ENCODE data around the gene ENKD1.
"Not testable (repeated sequence)": the region's sequence is repeated elsewhere in the genome, so short reads cannot be mapped to it uniquely, and the experiment has no call there.

The ENKD1 gene

GRCh38 chr16:67699265-67699664 is 32.7 kb upstream of the ENKD1 start:
- no peak for TF ChIP-seq CTCF (IDR thresholded peaks at IDR 0.05; ENCODE audit: low read depth, low read length)
- in situ Hi-C loops (cut with HindIII; ENCODE audit: low sequenced_read_pairs), result no loop called here
- no peak overlapping the region for H3K4me3 ChIP-seq (ENCODE audit: low read depth, low read length)
- no peak for DNase-seq (ENCODE audit: low read depth, low spot score)

DNA sequence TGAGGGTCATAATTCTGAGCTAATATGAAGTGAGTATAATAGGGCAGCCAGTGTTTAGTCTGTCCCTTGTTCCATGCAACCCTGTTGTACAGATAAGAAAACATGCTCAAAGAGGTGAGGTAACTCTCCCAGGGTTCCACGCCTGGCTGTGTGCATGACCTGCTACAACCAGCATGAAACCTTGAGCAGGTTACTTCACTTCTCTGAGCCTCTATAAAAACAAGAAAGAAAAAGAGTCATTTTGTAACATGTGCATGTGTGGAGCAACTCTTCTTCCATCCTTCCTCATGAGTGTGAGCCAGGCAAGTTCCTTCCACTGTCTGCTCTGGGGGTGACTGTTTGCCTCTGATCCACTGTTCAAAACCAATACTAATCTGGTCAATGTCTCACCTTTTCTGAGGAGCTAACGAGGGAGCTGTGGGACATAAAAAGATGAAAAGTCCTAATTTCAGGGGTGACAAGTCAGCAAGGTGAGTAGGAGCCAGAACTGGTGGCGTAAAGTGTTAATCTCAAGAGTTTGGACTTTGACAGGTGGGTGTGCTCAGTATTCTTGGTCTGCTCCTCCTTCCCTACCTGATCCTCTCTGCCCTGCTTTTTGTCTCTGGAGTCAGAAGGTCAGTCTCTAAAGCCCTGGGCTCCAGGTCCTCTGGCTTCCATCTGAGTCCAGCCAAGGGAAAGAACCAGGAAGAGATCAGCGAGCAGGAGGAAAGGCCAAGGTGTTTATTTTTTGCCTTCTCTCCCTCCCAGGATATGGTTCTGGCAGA is 31.1 kb upstream of the ENKD1 start:
- TF ChIP-seq CTCF (IDR thresholded peaks at IDR 0.05; ENCODE audit: low read depth, low read length), result no peak
- H3K4me3 ChIP-seq (ENCODE audit: low read depth, low read length), result no peak overlapping the region
- in situ Hi-C loops (cut with HindIII; ENCODE audit: low sequenced_read_pairs), result no loop called here
- DNase-seq (ENCODE audit: low read depth, low spot score), result no peak

DNA sequence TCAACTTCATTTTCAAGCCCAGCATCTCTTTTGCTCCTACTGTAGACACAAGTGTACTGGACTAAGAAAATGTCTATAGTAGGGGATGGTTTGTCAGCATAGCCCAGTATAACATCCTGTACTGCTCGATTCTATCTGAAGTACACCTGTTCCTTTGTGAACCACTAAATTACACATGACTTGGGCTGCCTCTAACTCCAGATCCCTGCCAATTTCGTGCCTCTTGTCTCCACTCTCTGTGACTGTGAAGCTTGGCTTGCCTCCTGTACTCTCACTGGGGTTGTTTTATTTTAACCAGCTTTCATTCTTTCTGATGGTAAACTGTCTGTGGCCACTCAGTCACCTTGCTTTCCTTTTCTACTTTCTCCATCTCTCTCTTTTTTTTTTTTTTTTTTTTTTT is 28.1 kb upstream of the ENKD1 start:
- no peak overlapping the region for H3K4me3 ChIP-seq (ENCODE audit: low read depth, low read length)
- no peak for DNase-seq (ENCODE audit: low read depth, low spot score)
- TF ChIP-seq CTCF (IDR thresholded peaks at IDR 0.05; ENCODE audit: low read depth, low read length), result no peak
- in situ Hi-C loops (cut with HindIII; ENCODE audit: low sequenced_read_pairs), result no loop called here

DNA sequence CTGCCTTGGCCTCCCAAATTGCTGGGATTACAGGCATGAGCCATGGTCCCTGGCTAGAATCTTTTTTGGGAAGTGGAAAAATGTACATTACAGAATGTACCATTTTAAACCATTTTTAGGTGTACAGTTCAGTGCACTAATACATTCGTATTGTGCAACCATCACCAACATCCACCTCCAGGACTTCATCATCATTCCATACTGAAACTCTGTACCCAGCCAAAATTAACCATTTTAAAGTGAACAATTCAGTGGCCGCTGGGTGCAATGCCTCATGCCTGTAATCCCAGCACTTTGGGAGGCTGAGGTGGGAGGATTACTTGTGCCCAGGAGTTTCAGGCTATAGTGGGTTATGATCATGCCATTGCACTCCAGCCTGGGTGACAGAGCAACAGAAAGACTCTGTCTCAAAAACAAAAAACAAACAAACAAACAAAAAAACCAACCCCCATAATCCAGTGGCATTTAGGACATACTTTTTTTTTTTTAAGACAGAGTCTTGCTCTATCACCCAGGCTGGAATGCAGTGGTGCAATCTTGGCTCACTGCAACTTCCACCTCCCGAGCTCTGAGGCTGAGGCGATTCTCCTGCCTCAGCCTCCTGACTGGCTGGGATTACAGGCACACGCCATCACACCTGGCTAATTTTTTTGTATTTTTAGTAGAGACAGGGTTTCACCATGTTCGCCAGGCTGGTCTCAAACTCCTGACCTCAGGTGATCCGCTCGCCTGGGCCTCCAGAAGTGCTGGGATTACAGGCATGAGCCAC is 27.2 kb upstream of the ENKD1 start:
- H3K4me3 ChIP-seq (ENCODE audit: low read depth, low read length); DNase-seq (ENCODE audit: low read depth, low spot score); in situ Hi-C loops (cut with HindIII; ENCODE audit: low sequenced_read_pairs): not testable (repeated sequence)

DNA sequence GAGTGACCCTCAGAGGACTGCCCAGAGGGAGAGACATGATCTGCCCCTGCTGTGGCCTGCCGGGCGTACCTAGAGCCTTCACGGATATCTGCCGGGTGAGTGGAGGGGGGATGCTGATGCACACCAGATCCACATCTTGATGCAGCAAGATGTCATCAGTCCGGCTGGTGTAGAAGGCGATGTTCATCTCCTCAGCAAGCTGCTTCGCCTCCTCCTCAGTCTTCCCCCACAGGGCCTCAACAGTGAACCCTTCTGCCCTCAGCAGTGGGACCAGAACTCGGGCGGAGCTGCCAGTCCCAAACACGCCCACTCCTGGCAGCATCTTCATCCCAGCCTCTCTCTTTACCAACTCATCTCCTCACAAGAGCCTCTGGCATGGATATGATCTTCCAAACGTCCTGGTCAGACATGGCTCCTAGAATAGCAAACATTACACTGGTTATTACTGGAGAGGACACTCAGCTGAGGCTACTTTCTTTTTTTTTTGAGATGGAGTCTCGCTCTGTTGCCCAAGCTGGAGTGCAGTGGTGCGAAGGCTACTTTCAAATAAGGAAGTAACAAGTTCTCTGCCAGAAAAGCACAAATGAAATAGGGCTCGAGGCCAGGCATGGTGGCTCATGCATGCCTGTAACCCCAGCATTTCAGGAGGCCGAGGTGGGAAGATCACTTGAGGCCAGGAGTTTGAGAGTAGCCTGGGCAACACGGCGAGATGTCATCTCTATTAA is 19.0 kb upstream of the ENKD1 start:
- H3K4me3 ChIP-seq (ENCODE audit: low read depth, low read length), result no peak overlapping the region
- TF ChIP-seq CTCF (IDR thresholded peaks at IDR 0.05; ENCODE audit: low read depth, low read length), result no peak
- DNase-seq (ENCODE audit: low read depth, low spot score), result no peak
- in situ Hi-C loops (cut with HindIII; ENCODE audit: low sequenced_read_pairs), result no loop called here

- no peak for DNase-seq (ENCODE audit: low read depth, low spot score)
- no peak overlapping the region for H3K4me3 ChIP-seq (ENCODE audit: low read depth, low read length)
- no peak for TF ChIP-seq CTCF (IDR thresholded peaks at IDR 0.05; ENCODE audit: low read depth, low read length)
- in situ Hi-C loops (cut with HindIII; ENCODE audit: low sequenced_read_pairs), result no loop called here
These were observed 17.2 kb upstream of the ENKD1 start for GRCh38 chr16:67683767-67684166.

All from astrocyte of the spinal cord (primary cell).